8988T (cell line): ENCODE data around the gene CHN1.
A peak's percentile ranks its signal among the peaks of the same experiment; 100 is the strongest.

Experiments used
- DNase-seq: peaks from one replicate; pipeline ENCODE4 v3.0.0; 2011

CHN1 gene, protein sequence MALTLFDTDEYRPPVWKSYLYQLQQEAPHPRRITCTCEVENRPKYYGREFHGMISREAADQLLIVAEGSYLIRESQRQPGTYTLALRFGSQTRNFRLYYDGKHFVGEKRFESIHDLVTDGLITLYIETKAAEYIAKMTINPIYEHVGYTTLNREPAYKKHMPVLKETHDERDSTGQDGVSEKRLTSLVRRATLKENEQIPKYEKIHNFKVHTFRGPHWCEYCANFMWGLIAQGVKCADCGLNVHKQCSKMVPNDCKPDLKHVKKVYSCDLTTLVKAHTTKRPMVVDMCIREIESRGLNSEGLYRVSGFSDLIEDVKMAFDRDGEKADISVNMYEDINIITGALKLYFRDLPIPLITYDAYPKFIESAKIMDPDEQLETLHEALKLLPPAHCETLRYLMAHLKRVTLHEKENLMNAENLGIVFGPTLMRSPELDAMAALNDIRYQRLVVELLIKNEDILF

DNA sequence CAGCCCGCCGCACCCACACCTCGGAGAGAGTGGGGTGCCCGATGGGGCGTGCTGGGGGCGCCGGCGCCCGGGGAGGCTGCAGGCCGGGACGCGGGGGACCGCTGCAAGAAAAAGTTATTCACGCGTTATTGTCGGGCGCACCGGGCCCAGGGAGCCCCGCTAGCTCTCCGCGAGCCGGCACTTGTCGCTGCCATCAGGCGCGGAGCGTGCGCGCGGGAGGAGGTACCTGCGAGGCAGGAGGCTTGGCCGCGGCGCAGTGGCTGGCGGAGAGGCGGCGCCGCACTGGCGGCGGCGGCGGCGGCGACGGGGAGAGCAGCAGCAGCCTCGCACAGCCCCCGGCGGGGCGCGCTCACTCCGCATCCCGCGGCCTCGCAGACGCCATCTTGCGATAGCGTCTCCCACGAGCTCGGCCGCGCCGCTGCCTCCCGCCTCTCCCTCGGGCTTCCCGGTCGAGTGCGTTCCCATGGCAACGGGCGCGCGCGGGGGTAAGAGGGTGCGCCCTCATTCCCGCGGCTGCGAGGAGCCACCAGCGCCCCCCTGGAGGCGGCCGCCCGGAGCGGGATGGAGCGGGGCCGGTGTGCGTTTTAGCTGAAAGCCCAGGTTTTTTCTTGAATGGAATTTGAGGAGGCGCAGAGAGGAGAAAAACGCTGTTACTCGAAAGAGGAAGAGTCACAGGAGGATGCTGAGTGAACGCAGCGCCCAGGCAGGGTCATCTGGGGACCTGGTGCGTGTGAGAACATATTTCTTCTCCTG is at the start of gene CHN1:
Gene CHN1, minus strand, starts transcription at position 402 of the 753 bp plus-strand sequence. CDS start 469 bp downstream, outside the sequence.
- DNase-seq, result peak; percentile 77

DNA sequence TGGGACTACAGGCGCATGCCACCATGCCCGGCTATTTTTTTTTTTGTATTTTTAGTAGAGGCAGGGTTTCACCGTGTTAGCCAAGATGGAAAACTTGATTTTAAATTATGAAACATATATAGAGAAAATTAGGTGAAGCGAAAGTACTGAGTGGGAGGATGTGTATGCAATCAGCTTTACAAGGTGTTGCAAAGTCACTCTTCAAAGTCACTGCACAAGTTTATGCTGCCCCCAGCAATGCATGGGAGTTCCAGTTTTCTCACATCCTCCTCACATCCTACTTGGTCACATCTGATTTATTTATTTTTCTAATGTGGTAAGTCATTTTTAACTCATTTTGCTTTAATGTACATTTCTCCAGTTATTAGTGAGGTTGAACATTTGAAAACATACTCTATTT is 49.2 kb upstream of the CHN1 start:
- no peak for DNase-seq

DNA sequence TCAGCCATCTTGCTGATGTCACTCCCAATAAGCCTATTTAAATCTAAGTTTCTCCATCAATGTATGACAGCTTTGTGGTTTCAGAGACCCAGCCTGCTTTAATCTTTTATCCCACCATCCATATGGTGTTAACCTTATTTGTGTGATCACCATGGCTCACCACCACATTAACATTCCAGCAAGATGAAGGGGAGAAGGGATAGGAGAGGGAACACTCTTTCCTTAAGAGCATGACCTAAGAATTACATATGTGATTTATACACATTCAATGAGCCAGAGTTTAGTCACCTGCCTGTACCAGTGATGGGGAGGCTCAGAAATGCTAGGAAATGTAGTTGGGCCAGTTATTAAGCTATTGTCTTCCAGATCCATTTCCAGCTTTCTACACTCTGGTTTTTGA is 44.5 kb upstream of the CHN1 start:
- DNase-seq, result no peak

DNA sequence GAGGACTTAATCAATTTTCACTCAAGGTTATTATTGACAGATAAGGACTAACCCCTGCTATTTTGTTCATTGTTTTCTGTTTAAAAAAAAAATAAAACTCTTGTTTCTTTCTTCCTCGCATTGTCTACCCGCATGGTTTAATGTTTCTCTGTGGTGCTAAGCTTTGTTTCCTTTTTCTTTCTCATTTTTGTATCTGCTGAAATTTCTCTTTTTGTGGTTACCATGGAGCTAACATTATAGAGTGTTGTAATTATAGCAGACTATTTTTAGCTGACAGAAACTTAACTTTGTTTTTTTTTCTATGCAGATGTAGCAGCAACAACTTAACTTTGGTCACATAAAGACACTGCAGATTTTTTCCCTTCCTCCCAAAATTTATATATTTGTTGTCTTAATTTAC is 43.1 kb upstream of the CHN1 start:
- DNase-seq, result no peak

DNA sequence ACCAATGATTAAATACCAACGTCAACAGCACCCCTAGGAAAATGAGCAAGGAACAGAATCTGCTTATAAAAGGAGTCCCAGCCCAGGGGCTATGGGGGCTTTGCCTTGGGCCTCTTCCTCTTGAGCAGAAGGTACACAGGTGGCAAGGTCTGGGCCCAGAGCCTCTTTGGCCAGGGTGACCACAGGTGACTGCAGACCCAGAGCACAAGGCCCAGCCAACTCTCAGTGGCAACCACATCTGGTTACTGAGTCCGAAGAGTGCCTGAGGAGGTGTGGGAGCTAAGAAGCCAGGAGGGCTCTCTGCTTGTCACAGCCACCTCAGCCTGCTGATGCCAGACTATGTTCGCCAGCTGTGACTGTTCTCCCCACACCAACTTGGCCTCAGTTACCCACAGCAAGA is 34.3 kb upstream of the CHN1 start:
- no peak for DNase-seq

DNA sequence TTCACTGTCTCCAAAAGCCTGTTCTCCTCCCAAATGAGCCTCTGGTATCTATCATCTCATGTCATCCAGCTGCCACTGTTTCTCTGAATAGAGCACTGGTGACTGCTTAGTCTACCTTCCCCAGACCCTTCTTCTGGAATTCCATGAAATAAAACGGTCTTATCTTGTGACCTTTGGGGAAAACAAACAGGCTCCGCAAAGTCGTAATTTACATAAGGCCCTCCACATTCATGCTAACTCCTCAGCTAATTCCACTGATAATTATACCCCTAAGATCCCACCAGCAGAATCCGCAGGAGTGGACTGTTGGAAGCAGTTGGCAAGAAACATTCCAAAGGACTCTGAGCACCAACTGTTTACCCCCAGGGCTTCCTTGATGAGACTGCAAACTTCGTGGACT is 33.9 kb upstream of the CHN1 start:
- no peak for DNase-seq

DNA sequence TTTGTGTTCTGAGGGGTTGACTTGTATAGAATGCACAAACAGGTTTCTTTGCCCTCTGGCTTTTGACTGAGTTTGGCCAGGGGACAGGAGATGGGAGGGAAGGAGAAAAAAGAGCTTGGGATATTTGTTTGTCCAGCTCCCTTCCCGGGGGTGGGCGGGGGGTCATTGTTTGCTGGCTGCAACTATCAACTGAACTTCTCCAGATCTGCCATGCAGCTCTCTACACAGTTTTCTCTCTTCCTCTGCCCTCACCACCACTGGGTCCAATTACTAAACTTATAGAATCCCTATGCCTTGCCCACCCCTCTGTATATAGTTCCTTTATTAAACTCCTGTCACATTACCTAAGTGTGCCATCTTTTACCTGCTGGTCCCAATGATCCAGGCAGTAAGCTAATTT is 32.8 kb upstream of the CHN1 start:
- no peak for DNase-seq

DNA sequence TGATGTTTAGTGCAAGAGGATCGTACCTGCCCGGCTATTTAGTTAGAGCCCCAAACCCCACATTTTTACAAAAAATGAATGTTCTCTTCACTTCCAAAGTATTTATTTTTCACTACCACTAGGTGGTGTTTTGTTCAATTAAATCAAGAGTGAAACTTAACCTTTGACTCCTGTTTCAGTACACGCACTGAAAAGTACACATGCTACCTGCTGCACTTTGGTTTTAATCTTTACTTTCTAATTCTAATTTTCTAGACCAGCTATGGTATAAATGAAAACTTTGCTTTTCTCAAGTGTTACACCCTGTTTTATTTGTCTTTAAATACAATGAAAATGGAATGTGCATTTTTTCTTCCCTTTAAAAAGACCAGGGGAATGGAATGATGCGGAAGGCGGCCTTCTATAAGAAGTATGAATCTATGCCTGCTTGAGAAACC is 31.4 kb upstream of the CHN1 start:
- DNase-seq, result no peak

DNA sequence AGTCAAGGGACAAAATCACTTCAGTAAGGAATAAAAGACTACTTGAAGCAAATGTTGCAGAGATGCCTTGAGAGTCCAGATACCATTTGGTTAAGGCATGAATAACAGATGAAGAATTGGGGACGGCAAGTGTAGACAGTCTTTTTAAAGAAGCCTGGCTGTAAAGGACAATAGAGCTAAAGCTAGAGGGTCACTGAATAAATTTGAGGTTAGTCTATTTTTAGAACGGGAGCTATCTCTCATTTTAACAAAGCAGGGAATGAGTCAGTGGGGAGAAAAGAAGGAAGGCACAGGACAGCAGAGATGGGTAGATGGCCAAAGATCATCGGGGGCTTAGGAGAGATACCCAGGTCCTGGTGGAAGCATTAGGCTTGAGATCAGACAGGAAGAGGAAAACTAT is 30.6 kb upstream of the CHN1 start:
- no peak for DNase-seq

DNA sequence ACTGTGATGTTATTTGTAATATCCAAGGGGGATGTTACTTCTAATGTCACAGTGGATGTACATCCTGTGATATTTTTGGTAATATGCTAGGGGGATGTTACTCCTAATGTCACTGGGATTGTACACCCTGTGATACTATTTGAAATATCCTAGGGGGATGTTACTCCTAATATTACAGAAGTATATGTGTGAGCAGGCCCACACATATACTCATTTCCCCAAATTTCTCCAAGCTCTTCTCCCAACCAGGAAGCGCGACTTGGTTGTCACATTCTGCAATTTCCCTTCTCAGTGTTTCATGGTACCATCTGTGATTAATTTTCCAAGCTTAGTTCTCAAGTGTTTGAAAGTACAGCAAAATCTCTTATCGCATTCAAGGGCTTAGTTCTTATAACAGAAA is 29.5 kb upstream of the CHN1 start:
- no peak for DNase-seq

DNA sequence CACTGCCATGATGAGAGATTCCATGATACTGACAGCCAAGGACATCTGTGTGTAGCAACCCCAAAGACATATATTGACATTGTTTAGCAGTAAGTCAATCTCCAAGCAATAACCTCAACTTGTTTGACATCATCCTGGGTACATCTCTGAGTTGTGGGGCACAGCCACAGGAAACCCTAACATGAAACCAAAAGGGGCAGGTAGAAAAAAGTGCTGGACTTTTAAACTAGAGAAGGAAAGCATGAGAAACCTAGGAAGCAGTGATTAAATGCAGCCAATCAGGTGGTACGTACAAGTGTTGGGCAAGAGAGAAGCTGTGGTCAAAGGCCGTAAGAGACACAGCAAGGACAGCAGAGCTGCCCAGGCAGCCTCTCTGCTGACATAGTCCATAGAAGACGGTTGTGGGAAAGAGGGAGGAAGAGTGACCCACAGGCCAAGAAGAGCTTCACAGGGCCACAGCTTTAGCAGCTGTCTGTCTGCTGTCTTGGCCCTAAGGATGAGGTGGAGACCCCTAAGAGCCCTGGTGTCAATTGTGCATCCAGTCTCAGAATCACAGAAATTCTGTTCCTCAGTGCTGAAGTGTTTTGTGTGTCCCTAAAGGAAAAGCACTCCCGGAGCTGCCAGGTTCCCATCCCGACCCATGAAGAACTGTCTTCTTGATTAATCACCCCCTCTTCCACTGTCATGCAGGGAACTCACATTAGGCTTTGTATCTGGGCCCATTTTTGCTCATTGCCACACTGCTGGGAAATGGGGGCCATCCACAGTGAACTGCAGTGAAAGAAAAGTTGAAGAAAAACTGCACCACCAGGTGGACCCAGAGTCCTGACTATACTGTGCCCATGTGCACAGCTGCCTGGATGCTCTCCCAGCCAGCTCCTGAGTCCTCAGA is 25.4 kb upstream of the CHN1 start:
- DNase-seq, result peak; percentile 18

DNA sequence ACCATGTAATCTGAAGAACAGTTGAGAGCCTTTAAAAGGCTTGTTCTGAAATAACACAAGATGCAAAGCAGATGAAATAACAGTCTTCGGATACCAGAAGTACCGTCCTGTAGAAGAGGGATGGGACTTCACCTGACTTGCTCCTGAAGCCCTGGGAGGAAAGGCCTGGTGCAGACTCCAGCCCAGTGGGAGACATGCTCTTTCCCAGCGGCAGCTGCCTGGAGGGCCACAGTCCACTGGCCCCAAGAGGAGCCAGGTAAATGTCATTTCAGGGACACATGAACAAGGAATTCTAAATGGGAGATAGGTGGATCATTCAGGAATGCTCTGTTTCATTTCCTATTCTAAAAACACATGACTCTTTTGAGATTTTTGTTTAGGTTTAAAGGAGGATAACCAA is 22.6 kb upstream of the CHN1 start:
- DNase-seq, result no peak

DNA sequence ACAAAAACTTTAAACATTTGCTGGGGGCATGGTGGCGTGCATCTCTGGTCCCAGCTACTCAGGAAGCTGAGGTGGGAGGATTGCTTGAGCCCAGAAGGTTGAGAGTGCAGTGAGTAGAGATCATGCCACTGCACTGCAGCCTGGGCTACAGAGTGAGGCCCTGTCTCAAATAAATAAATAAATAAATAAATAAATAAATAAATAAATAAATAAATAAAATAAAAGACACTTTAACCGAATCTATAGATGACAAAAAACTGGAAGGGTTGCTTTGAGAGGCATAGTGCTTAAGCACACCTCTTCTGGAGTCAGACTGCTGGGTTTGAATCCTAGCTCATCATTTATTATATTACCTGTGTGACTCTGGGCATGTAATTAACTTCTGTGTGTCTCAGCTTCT is 21.2 kb upstream of the CHN1 start:
- DNase-seq, result no peak

DNA sequence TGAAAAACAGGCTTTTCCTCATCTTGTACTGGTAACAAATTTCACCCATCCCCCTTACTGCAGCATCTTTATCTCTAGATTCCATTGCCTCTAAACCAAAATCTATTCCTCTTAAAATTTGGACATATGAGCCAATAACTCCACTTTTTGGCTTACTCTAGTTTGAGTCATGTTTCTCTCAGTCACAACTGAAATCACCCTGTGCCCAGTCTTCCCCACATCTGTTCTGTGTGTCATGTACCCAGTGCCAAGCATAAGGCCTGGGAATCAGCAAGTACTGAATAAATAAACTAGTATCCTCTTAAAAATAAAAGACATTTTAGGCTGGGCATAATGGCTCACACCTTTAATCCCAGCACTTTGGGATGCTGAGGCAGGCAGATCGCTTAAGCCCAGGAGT is 20.8 kb upstream of the CHN1 start:
- no peak for DNase-seq

DNA sequence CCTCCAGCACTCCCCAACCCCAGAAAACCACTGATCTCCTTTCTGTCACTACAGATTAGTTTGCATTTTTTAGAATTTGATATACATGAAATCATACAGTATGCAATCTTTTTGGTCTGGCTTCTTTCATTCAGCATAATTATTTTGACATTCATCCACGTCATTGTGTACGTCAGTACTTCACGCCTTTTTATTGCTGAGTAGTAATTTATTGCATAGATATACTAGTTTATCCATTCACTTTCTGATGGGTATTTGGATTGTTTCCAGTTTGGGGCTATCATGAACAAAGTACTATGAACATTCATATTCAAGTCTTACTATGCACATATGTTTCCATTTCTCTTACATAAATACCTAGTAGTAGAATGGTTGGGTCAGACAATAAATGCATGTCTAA is 20.1 kb upstream of the CHN1 start:
- DNase-seq, result no peak

DNA sequence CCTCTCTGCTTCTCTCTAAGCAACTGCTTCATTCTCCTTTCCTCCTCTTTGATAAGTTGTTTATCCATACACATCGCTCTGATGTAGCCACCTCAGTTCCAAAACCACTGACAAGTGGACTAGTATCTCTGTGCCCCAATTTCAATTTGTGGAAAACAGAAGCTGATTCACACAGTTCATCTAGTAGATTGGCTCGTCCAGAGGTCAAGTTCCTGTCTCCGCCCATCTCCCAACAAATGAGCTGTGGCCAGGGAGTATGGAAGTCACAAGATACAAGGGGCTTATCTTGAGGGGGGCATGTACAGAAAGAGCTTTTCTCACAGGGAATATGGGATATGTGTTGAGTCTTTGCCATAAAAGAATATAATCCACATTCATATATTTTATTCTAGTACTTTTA is 17.7 kb upstream of the CHN1 start:
- no peak for DNase-seq

DNA sequence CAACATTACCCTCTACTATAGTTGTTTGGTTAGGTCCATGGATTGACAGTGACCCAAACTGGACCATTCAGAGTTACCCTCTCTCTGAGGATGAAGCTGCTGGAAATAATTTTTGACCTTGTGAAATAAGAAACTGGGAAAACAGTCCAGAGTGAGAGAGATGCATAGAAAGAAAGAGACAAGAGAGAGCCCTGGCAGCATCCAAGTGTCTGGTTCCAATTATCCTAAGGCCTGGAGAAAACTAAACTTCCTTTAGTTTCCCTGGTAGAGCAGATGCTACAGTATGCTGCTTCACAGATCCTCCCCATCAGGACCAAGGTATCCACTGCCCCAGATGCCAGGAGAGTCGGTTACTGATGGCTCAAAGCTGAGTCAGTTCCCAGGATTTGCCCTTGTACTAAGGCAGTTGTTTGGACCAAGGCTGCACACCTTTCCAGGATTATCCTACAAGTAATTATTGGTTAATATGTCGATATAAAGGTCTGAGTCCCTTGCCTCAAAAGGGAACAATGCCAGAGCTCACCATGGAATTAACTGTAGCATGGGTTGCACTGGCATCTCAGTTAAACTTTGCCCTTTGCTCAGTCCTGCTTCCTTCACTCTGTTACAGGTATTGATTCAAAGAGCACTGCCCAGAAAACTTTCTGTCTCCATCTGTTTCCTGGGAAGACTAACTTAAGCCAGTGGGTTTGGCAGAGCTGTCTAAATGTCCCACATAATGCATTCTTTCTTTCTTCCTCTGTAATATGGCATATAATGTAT is 14.6 kb upstream of the CHN1 start:
- no peak for DNase-seq

DNA sequence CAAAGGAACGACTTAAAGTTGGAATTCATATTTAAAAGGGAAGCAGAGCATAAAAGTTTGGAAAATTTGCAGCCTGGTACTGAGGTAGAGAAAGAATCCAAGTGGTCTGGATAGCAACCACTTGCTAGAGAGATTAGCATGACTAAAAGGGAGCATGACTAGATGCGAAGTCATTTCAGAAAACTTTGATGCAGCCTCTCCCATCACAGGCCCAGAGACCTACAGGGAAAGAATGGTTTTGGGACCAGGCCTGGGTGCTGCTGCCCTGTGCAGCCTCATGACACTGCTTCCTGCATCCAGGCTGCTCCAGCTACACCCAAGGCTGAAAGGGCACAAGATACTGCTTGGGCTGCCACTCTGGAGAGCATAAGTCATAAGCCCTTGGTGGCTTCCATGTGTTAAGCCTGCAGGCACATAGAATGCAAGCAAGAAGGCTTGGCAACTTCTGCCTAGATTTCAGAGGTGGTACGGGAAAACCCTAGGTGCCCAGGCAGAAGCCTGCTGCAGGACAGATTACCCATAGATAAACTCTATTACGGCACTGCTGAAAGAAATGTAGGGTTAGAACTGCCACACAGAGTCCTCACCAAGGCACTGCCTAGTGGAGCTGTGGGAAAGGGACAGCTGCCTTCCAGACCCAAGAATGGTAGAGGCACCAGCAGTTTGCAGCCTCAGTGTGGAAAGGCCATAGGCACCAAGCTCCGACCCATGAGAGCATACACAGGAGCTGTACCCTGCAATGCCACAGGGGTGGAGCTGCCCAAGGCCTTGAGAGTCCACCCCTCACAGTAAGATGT is 12.6 kb upstream of the CHN1 start:
- no peak for DNase-seq

DNA sequence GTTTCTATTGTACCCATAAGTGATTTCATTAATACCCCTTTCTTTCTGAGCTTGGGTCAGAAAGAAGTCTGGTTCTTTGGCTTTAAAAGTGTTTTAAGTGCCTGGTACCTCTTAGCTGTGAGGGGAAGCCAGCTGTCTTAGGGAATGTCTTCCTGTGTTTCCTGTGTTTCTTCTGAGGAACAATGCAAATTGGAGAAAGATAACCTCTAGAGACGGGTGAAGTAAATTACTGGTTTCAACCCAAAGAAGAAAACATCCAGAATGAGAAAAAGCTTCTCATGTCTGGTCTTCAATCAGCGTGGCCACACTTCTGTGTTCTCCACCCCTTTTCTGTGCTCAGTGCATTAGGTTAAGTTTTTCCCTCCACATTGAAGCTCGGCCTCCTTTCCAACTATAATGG is 10.2 kb upstream of the CHN1 start:
- DNase-seq, result no peak

DNA sequence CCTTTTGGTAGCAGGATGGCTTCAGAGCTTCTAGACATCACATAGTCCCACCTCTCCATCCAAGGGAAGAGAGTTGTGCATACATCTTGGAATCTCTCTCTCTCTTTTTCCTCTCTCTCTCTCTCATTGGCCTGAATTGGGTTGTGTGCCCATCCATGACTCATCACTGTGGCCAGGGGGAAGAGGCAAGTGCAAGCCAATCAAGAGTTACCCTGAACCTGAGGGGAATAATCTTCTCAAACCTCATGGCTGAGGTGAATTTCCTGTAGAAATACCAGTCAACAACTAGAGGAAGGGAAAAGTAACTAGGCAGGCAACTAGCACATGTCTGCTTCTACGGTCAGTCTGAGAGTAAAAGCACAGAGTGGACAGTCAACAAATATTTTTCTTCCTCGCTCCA is 7.3 kb upstream of the CHN1 start:
- DNase-seq, result no peak

DNA sequence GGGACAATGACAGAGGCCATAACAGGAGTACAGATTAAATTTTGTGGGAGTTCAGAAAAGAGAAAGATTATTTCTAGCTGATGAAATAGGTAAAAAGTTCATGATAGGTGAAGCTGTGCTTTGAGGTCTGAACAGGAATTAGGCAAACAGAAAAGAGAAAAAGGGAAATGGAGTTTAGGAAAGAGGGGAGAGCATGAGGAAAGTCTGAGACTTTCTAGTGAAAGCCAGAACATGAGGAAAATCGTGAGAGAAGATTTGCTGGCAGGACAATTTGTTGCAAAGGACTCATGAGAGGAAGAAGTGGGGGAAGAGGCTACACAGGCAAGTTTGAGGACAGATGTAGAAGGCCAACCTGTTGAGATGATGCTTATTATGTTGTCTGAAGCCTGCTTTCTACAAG is 6.3 kb upstream of the CHN1 start:
- DNase-seq, result no peak

DNA sequence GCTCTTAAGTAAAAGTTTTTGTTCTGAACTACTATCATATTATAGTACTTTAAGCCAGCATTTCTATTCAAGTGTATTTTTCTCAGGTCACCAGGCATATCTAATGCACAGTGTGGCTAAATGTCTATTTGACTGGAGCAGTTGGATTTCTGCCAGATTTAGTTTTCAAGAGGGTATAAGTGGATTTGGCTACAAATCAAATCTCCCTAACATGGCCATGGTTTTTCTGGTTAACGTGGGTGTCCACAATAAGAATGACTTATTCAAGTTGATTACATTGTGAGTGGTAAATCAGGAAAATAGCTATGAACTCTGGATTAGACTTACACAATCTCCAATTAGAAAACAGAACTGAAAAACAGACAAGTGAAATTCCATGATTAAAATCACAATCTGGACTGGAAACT is 5.7 kb upstream of the CHN1 start:
- no peak for DNase-seq
